HG03097 (cell line): ENCODE results near the gene CD36.
"Not testable (repeated sequence)": the region's sequence is repeated elsewhere in the genome, so short reads cannot be mapped to it uniquely, and the experiment has no call there.

Experiments used
- ATAC-seq: cut with Tn5 transposase; IDR thresholded peaks from one replicate; pipeline ENCODE4 v1.9.1; 2021; ENCODE audit not compliant: unreplicated experiment, low FRiP score

Gene CD36

DNA sequence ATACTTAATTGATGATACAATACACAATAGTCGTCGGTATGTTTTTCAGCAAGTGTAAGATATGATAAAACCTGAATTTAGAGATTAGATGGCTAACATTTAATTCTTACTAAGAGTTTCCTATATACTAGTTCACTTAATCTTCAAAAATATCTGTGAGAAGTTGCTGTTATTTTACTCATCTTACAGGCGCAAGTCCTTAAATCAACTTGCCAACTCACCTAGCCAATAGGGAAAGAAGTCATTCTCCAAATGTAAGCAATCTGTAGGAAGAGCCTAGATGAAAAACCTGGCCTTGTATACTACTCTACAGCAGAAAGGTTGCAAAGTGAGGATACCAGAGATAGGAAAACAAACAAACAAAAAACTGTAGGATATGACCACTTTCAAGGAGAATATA is 10.6 kb downstream of the CD36 start:
- no peak for ATAC-seq

DNA sequence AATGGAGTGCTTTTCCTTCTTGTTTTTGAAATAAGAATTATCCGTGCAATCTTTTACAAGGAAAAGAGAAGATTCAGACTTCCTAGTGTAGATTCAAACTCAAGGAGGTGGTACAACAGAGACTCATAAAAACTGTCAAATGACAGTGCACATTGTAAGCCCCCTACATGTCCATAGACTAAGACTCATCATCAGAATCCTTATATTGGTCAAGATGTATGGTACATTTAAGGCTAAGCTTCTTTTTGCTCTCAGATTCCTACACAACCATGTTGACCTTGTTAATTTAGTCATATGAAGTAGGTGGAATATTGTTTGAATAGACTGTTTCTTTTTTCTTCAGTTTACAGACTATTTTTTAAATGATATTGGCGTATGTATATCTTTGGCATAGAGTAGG is 11.6 kb downstream of the CD36 start:
- no peak for ATAC-seq

GRCh38 chr7:80651471-80651870 is 13.0 kb downstream of the CD36 start:
- no peak for ATAC-seq

DNA sequence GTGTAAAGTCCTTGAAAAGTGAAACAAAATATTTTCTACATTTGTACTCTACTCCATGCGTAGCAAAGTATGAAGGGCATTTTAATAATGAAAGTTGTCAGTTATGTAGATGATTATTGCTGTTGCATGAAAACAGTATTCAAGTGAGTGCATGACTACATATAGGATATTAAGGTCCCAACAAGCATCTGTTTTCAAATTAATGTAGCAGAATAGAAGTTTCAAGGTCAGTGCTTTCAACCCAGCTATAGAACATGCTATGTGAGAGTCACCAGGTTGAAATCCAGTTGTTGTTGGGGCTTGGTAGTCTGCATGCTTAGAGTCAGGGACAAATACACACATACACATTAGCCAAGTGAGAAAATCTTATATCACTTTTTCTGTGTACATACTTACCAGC is 14.8 kb downstream of the CD36 start:
- no peak for ATAC-seq

GRCh38 chr7:80654887-80655340 is 16.5 kb downstream of the CD36 start:
- no peak for ATAC-seq

GRCh38 chr7:80656029-80656428 is 17.6 kb downstream of the CD36 start:
- ATAC-seq = no peak

- no peak for ATAC-seq
Observed at GRCh38 chr7:80659120-80660055, 20.9 kb downstream of the CD36 start.

DNA sequence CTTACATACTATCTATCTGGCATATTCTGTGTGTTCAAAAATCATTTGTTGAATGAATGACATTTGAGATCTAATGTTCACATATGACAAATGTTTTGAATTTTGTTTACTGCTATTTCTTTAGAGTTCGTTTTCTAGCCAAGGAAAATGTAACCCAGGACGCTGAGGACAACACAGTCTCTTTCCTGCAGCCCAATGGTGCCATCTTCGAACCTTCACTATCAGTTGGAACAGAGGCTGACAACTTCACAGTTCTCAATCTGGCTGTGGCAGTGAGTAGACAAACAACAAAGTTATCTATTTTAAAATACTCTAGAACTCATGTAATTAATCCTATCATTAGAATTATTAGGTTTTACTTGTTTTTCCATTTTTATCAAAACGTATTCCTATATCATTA is 22.5 kb downstream of the CD36 start:
- ATAC-seq = no peak

- no peak for ATAC-seq
Observed at GRCh38 chr7:80661729-80662128, 23.3 kb downstream of the CD36 start.

DNA sequence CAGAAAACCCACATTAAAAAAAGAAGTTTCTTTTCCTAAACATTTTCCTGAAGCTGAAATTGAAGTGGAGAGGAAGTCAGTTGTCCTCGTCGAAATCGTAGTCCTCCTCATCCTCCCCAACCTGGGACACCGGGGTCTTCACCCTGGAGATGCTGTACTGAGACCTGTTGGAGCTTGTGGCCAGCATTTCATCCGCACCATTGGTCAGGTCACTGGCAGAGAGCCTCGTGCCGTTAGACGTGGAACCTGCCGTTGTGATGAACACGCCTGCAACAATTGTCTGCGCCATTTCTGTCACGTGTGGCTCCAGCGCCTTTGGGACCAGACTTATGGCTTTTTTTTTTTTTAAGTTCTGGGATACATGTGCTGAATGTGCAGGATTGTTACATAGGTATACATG is 23.8 kb downstream of the CD36 start:
- no peak for ATAC-seq

DNA sequence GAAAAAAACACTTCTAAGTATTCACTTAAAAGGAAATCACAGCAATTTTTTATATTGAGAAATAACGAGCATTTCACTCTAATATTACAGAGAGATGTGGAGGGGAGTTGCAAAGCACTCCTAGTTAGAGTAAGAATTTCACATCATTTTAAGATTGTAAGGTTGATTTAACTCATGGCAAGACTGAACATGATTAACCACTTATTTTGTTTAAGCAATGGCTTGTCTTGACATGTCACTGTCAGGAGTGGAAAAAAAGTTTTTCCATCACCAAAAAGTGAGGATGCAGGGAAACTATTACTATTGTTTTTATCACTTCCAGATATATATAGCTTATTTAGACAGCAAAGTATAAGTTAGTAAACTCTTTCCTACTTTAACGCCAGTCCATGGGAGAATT is 27.1 kb downstream of the CD36 start:
- ATAC-seq = no peak

GRCh38 chr7:80666376-80666775 is 27.9 kb downstream of the CD36 start:
- ATAC-seq = no peak

GRCh38 chr7:80669367-80669766 is 30.9 kb downstream of the CD36 start:
- not testable (repeated sequence) for ATAC-seq

DNA sequence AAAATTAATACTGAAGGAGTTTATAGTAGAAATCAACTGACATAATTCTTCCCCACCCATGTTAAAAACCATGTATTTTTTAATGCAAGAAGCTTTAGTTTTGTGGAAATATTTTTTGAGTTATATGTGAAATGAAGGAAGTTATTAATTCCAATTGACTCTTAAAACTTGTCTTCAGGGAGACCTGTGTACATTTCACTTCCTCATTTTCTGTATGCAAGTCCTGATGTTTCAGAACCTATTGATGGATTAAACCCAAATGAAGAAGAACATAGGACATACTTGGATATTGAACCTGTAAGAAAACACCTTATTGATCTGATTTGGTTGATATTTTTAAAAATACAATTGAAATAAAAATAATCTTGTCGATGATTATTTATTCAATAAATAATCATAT is 33.3 kb downstream of the CD36 start:
- ATAC-seq = no peak

DNA sequence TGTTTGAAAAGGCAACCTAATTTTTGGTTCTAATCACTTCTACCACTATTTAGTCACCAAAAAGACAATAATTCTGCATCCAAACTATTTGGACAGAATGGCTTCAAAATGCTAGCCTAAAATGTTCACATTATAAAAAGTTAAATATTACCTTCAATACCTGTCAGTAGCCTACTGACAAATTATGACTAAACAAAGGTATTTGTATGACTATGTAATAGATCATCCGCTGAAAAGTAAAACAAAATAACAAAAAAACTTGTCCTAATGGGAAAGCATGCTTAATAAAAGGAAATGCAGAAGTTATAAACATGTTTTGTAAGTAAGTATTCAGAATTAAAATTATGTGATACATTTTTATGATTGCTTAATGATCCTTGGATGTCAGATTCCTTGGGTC is 36.6 kb downstream of the CD36 start:
- no peak for ATAC-seq

DNA sequence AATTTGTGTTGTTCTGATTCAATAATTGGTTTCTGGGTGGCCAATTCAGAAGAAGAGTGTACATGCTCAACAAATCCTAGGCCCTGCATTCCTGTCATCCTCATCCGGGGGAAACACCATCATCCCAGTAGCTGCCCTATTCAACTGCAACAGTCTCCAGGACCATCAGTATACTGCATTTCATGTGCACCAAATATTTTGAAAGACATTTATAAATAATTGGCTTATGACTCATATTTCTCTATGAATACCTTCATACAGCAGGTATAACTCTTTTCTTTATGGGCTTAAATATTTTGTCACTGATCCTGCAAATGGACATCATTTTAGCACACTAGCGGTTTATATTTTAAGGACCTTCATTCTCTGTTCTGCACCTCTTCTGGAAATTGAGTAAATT is 38.0 kb downstream of the CD36 start:
- no peak for ATAC-seq

DNA sequence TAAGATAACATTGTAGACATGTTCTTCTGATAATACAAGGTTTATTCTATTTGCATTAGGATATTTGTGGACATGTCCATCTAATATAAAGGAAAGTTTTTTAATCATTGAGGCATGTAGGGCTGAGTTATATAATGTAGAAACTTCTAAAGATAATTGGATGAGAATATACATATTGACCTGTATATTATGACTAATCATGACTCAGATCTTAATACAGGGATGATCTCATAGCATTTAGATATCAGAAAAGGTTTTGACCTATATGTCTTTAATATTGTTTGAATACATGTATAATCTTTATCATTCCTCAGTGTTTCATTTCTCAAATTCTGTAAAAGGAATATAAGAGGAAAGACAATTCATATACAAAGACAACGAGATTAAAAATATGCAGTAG is 39.2 kb downstream of the CD36 start:
- ATAC-seq = no peak

DNA sequence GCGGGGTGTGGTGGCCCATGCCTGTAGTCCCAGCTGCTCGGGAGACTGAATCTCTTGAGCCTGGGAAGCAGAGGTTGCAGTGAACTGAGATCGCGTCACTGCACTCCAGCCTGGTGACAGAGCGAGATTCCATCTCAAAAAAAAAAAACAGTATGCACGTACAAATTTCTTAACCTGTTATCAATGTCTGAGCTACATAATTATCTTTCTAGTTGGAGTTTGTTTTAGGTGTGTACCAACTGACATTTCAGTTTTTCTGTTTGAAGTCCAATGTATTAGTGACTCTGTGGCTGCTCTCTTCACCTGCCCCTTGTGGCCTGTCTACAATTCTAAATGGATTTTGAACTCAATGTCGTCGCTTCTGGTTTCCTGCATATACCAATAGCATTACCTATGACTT is 40.3 kb downstream of the CD36 start:
- no peak for ATAC-seq

GRCh38 chr7:80679921-80680907 is 41.8 kb downstream of the CD36 start:
- no peak for ATAC-seq

- ATAC-seq = no peak
Observed at GRCh38 chr7:80681272-80681885, 42.9 kb downstream of the CD36 start.

GRCh38 chr7:80682744-80683143 is 44.3 kb downstream of the CD36 start:
- no peak for ATAC-seq
